HepG2 (cell line): Measurements from ENCODE around the gene ZNF100. TPM values are rescaled to one million over a fixed set of nuclear protein-coding genes. Genes with fewer than 3 reads are reported as not detected.

Experiments
- ATF5 ChIP-seq: sonication (generic); formaldehyde crosslinking; IDR thresholded peaks from 2 replicates; pipeline ENCODE4 v1.4.0; 2020; ENCODE audit warnings: mild to moderate bottlenecking, low read depth, missing genetic modification reagents
- CHD2 ChIP-seq: IDR thresholded peaks from 2 replicates; pipeline ENCODE4 v1.6.1; 2011; ENCODE audit warnings: low read depth, low read length, improper control_type of control experiment
- FOXK1 ChIP-seq: sonication (generic); formaldehyde crosslinking; IDR thresholded peaks from 2 replicates; pipeline ENCODE4 v1.4.0; 2020; ENCODE audit warnings: low read depth, missing genetic modification reagents, borderline replicate concordance
- HDAC6 ChIP-seq: fragments of 200-600 bp; sonication (generic); IDR thresholded peaks from 2 replicates; pipeline ENCODE4 v1.7.0; 2017; ENCODE audit warnings: mild to moderate bottlenecking, antibody characterized with exemption, low read length, low read depth
- JUND ChIP-seq: sonication (generic); formaldehyde crosslinking; IDR thresholded peaks from 2 replicates; pipeline ENCODE4 v1.8.0; 2022; ENCODE audit warnings: mild to moderate bottlenecking, missing genetic modification reagents
- NCOA1 ChIP-seq: sonication (generic); formaldehyde crosslinking; IDR thresholded peaks from 2 replicates; pipeline ENCODE4 v1.9.0; 2021; ENCODE audit warnings: missing genetic modification reagents
- NFE2L1 ChIP-seq: sonication (generic); formaldehyde crosslinking; IDR thresholded peaks from 2 replicates; pipeline ENCODE4 v1.4.0; 2020; ENCODE audit warnings: missing genetic modification reagents, mild to moderate bottlenecking, borderline replicate concordance
- NFIC ChIP-seq: IDR thresholded peaks from 2 replicates; pipeline ENCODE4 v1.6.1; 2012; ENCODE audit warnings: mild to moderate bottlenecking, low read length, inconsistent platforms
- NFYB ChIP-seq: sonication (generic); formaldehyde crosslinking; IDR thresholded peaks from 2 replicates; pipeline ENCODE4 v1.4.0; 2020; ENCODE audit warnings: missing genetic modification reagents
- POGZ ChIP-seq: sonication (generic); formaldehyde crosslinking; IDR thresholded peaks from 2 replicates; pipeline ENCODE4 v1.4.0; 2020; ENCODE audit warnings: mild to moderate bottlenecking, missing genetic modification reagents
- REPIN1 ChIP-seq: sonication (generic); formaldehyde crosslinking; IDR thresholded peaks from 2 replicates; pipeline ENCODE4 v1.8.0; 2022; ENCODE audit warnings: missing genetic modification reagents, low read depth, mild to moderate bottlenecking, borderline replicate concordance
- REXO4 ChIP-seq: sonication (generic); formaldehyde crosslinking; IDR thresholded peaks from 2 replicates; pipeline ENCODE4 v1.8.0; 2022; ENCODE audit warnings: missing genetic modification reagents, mild to moderate bottlenecking, borderline replicate concordance
- SALL1 ChIP-seq: sonication (generic); formaldehyde crosslinking; IDR thresholded peaks from 2 replicates; pipeline ENCODE4 v1.8.0; 2022; ENCODE audit warnings: mild to moderate bottlenecking, missing genetic modification reagents
- SALL2 ChIP-seq: sonication (generic); formaldehyde crosslinking; IDR thresholded peaks from 2 replicates; pipeline ENCODE4 v1.8.1; 2023; ENCODE audit warnings: mild to moderate bottlenecking, missing genetic modification reagents, inconsistent platforms
- ZFP82 ChIP-seq: sonication (generic); formaldehyde crosslinking; IDR thresholded peaks from 2 replicates; pipeline ENCODE4 v1.5.1; 2020; ENCODE audit warnings: mild to moderate bottlenecking, missing genetic modification reagents, borderline replicate concordance
- ZNF18 ChIP-seq: sonication (generic); formaldehyde crosslinking; IDR thresholded peaks from 2 replicates; pipeline ENCODE4 v1.8.0; 2022; ENCODE audit warnings: mild to moderate bottlenecking, missing genetic modification reagents; ENCODE audit not compliant: insufficient replicate concordance
- ZNF276 ChIP-seq: sonication (generic); formaldehyde crosslinking; IDR thresholded peaks from 2 replicates; pipeline ENCODE4 v1.4.0; 2020; ENCODE audit warnings: mild to moderate bottlenecking, low read depth, missing genetic modification reagents
- ZNF367 ChIP-seq: sonication (generic); formaldehyde crosslinking; IDR thresholded peaks from 2 replicates; pipeline ENCODE4 v1.4.0; 2020; ENCODE audit warnings: missing genetic modification reagents, borderline replicate concordance
- ZNF431 ChIP-seq: sonication (generic); formaldehyde crosslinking; IDR thresholded peaks from 2 replicates; pipeline ENCODE4 v1.9.0; 2022; ENCODE audit warnings: missing genetic modification reagents, low read depth, mild to moderate bottlenecking, borderline replicate concordance
- ZNF432 ChIP-seq: sonication (generic); formaldehyde crosslinking; IDR thresholded peaks from 2 replicates; pipeline ENCODE4 v1.5.0; 2020; ENCODE audit warnings: missing genetic modification reagents, mild to moderate bottlenecking, borderline replicate concordance
- ZNF484 ChIP-seq: sonication (generic); formaldehyde crosslinking; IDR thresholded peaks from 2 replicates; pipeline ENCODE4 v1.5.1; 2020; ENCODE audit warnings: mild to moderate bottlenecking, low read depth, missing genetic modification reagents, borderline replicate concordance
- ZNF530 ChIP-seq: sonication (generic); formaldehyde crosslinking; IDR thresholded peaks from 2 replicates; pipeline ENCODE4 v1.5.0; 2020; ENCODE audit warnings: low read depth, mild to moderate bottlenecking, missing genetic modification reagents
- ZNF552 ChIP-seq: sonication (generic); formaldehyde crosslinking; IDR thresholded peaks from 2 replicates; pipeline ENCODE4 v1.9.0; 2022; ENCODE audit warnings: missing genetic modification reagents, mild to moderate bottlenecking, borderline replicate concordance
- ZNF839 ChIP-seq: sonication (generic); formaldehyde crosslinking; IDR thresholded peaks from 2 replicates; pipeline ENCODE4 v1.4.0; 2020; ENCODE audit warnings: missing genetic modification reagents, mild to moderate bottlenecking, borderline replicate concordance
- polyA plus RNA-seq, 8 experiments: library from polyadenylated mRNA; depleted of rRNA in 3 of 8; stranded (reverse) in 7 of 8; unstranded in 1 of 8; fragments of >200 nt; fragmentation: Illumina TruSeq in 4 of 8; extraction: Trizol in 4 of 8; gene quantifications; 2 replicates each; pipeline versions ENCODE4 v1.2.1 to v1.2.3, GENCODE V29; 2011 to 2016; ENCODE audit warnings: low read depth in 4 of 8, missing spikeins in 1 of 8, mixed read lengths in 1 of 8; ENCODE audit not compliant: insufficient read depth in 1 of 8
- total RNA-seq, 5 experiments: library from RNA; depleted of rRNA; stranded (reverse); fragments of >200 nt; fragmentation: Illumina TruSeq; extraction: Trizol; gene quantifications; 2 replicates each; pipeline ENCODE4 v1.2.3, GENCODE V29; 2016; ENCODE audit warnings: low read depth in 1 of 5
- TF ChIP-seq, protein P1 (sequence below): sonication (generic); IDR thresholded peaks from 2 replicates; pipeline ENCODE4 v1.6.1; 2016; ENCODE audit warnings: low read depth, borderline replicate concordance

Gene ZNF100
- total and polyA plus RNA-seq, 2 of the 13 experiments (the other 11 are each of a cell fraction or from before 2014, with no cell fraction given) = 2.5 to 11.4 TPM

DNA sequence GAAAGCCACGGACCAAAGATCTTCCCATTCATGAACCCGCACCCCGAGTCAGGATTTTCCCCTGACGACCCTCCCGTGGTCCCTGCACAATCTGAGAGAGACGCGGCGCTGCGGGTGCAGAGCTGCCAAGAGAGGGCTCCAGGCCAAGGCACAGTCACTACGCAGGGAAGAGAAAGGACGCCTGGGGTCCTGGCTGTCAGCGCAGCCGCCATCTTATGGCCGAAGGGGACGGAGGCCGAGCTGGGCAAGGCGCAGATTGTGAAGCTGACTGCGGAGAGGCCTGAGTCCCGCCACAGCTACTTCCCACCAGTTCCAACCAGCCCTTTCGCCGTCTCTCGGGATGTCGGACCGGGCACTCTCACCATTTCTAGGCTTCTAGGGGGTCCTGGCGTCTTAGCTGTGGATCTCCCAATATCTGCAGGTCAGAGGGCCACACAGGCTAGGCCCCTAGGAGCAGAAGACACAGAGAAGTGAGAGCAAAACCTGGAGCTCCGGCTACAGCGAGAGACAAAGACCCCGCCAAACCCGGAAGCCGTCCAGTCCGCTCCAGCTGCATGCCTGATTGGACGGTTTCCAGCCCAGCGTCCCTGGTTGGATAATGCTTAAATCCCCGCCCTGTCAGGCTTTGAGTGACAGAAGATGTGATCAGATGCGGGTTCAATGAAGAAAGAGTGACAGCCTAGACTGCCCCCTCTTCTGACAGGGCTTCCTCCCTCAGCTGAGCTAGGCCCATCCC is at the start of gene ZNF100 (continued):
- TF ChIP-seq NFE2L1 (CRISPR knock-in tag) = no peak
- TF ChIP-seq, protein P1, sequence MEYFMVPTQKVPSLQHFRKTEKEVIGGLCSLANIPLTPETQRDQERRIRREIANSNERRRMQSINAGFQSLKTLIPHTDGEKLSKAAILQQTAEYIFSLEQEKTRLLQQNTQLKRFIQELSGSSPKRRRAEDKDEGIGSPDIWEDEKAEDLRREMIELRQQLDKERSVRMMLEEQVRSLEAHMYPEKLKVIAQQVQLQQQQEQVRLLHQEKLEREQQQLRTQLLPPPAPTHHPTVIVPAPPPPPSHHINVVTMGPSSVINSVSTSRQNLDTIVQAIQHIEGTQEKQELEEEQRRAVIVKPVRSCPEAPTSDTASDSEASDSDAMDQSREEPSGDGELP = 0 out of 2 replicates have a peak, but pooled peaks have one; percentile 37
- TF ChIP-seq ZNF431 = no peak
- TF ChIP-seq ATF5 (CRISPR knock-in tag) = no peak
- no peak for TF ChIP-seq ZNF530 (CRISPR knock-in tag)
- TF ChIP-seq REPIN1 (CRISPR knock-in tag) = no peak
- TF ChIP-seq ZNF276 (CRISPR knock-in tag) = no peak
- no peak for TF ChIP-seq ZNF432 (CRISPR knock-in tag)
- 0 out of 2 replicates have a peak, but pooled peaks have one; percentile 30 for TF ChIP-seq SALL2 (CRISPR knock-in tag)
- TF ChIP-seq FOXK1 (CRISPR knock-in tag) = peak; percentile 45; the same call in 1 of the 2 replicates
- no peak for TF ChIP-seq ZNF552 (CRISPR knock-in tag)
- peak; percentile 80 for TF ChIP-seq POGZ (CRISPR knock-in tag)
- TF ChIP-seq NFIC = no peak
- TF ChIP-seq ZNF367 (CRISPR knock-in tag) = no peak
- no peak for TF ChIP-seq NCOA1 (CRISPR knock-in tag)
- no peak for TF ChIP-seq ZNF484 (CRISPR knock-in tag)
- no peak for TF ChIP-seq JUND (CRISPR knock-in tag)
- no peak for TF ChIP-seq HDAC6
- no peak for TF ChIP-seq ZFP82
- TF ChIP-seq ZNF18 (CRISPR knock-in tag) = no peak
- peak; percentile 39 for TF ChIP-seq SALL1
- 0 out of 2 replicates have a peak, but pooled peaks have one; percentile 24 for TF ChIP-seq CHD2
- peak; percentile 93 for TF ChIP-seq NFYB (CRISPR knock-in tag)
- no peak for TF ChIP-seq ZNF839
- no peak for TF ChIP-seq REXO4 (CRISPR knock-in tag)
